Measurements from ENCODE around the gene TBL3. TPM values are rescaled to one million over a fixed set of nuclear protein-coding genes. Genes with fewer than 3 reads are reported as not detected.
A peak's percentile ranks its signal among the peaks of the same experiment; 100 is the strongest.

Gene TBL3
- total RNA-seq, 1 donor from 2014 or later, result 30.8 TPM

DNA sequence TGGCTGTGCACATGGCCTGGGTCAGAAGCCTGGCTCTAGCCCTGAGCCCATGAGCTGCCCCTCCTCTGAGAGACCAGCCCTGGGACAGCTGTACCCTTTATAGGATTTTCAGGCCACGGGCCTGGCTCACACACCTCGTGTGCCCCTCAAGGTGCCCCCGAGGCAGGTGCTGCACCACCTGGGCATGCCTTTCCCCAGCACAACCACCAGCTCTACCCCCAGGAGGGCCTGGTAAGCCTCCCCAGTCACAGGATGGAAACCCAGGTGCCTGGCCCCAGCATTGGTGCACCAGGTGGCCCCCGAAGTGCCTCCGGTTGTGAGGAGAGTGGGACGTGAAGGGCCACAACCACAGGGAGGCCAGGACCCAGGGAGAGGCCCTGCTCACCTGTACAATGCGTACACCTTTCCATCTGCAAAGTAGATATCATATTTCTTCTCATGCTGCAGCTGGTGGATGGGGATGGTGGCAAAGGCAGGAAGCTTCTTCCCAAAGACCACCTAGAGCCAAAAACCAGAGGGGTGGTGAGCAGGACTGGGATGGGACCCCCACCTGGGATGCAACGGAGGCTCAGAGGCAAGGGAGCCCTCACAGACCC, 31.5 kb downstream of the TBL3 start:
- H3K9me3 Mint-ChIP-seq (ENCODE audit: low read depth), result no peaks in the 10 kb centered on the region
- no peak overlapping the region for H3K27ac Mint-ChIP-seq
- no peak for DNase-seq (ENCODE audit: low spot score, unreplicated experiment)
- peaks cover 4% of the 10 kb centered on the region for H3K36me3 Mint-ChIP-seq (ENCODE audit: insufficient read depth)
- TF ChIP-seq CTCF (IDR thresholded peaks at IDR 0.05; ENCODE audit: unreplicated experiment), result no peak
- peaks cover 11% of the 10 kb centered on the region for H3K4me1 Mint-ChIP-seq (ENCODE audit: low read depth)
- H3K27me3 Mint-ChIP-seq, result no peaks in the 10 kb centered on the region
- no peak overlapping the region for H3K4me3 Mint-ChIP-seq (ENCODE audit: low read depth)

DNA sequence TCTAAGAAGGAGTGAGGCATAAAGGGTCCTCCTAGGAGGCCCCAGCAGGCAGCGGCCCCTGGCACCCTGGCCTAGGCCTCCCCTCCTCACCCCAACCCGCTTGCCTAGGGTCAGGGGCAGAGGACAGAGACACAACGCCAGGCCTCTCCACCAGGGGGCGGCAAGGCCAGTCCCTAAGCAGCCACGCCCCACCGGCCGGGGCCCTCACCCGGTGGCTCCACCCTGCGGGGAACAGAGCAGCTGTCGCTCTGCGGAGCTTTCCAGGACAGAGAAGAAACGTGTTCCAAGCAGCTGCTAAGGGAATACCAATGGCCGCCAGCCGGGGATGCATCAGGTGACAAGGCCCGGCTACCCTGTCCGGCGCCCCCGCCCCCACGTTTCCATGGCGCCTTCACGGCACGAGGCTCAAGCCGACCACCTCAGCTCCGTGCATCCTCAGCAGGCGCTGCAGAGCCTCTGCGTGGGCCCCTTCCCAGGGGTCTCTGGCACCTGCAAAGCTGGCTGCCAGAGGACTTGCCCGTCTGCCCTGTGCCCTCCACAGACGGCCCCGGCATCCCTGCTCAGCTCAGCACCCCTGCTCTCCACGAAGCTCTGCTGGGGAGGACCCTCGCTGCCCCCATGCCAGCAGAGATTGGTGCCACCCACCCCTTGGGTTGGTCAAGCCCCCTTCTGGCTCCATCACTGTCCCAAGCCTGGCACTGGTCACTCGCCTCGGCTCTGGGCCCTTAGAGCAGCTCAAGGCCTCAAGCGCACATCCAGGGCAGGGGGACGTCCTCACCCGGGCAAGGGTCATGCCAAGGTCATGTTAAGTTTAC, 32.2 kb downstream of the TBL3 start:
- H3K4me3 Mint-ChIP-seq (ENCODE audit: low read depth), result no peak overlapping the region
- peaks cover 17% of the 10 kb centered on the region for H3K4me1 Mint-ChIP-seq (ENCODE audit: low read depth)
- H3K36me3 Mint-ChIP-seq (ENCODE audit: insufficient read depth), result peaks cover 4% of the 10 kb centered on the region
- H3K27ac Mint-ChIP-seq, result no peak overlapping the region
- no peaks in the 10 kb centered on the region for H3K9me3 Mint-ChIP-seq (ENCODE audit: low read depth)
- TF ChIP-seq CTCF (IDR thresholded peaks at IDR 0.05; ENCODE audit: unreplicated experiment), result peak; percentile 97
- H3K27me3 Mint-ChIP-seq, result no peaks in the 10 kb centered on the region
- peak; percentile 93 for DNase-seq (ENCODE audit: low spot score, unreplicated experiment)

DNA sequence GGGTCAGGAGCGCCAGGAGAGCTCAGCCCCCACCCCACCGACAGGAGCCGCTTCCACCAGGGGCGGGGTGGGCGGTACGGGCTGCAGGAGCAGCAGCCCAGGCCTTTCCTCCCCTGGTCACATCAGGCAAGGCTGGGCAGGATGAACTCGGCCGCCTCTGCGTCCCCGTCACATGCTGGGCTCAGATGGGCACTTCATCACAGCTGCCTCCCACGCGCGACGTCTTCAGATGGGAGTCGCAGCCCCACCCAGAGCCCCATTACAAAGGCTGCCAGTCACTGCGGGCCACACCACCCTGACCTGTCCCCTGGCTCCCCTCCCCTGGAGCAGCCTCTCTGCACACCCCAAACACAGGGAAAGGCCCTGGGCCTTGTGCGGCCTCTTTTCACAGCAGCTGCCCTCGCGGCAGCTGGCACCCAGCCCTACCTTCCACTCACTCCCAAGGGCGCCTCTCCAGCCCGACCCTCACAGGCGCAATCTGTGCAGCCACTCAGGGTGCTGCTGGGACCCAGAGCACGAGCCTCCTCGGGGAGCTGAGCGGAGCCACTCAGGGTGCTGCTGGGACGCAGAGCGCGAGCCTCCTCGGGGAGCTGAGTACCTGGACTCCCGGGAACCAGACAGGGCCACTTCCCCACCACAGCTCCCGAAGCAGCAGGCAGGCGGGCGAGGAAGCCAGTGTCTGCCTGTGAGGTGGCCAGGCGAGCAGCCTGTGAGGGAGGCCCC, 33.1 kb downstream of the TBL3 start:
- Mint-ChIP-seq H3K27ac (no peak overlapping the region), H3K27me3 (no peaks in the 10 kb centered on the region), H3K36me3 (ENCODE audit: insufficient read depth) (peaks cover 4% of the 10 kb centered on the region), H3K4me3 (ENCODE audit: low read depth) (no peak overlapping the region), H3K9me3 (ENCODE audit: low read depth) (no peaks in the 10 kb centered on the region), H3K4me1 (ENCODE audit: low read depth) (peaks cover 17% of the 10 kb centered on the region)
- DNase-seq (ENCODE audit: low spot score, unreplicated experiment), result no peak
- TF ChIP-seq CTCF (IDR thresholded peaks at IDR 0.05; ENCODE audit: unreplicated experiment), result no peak

DNA sequence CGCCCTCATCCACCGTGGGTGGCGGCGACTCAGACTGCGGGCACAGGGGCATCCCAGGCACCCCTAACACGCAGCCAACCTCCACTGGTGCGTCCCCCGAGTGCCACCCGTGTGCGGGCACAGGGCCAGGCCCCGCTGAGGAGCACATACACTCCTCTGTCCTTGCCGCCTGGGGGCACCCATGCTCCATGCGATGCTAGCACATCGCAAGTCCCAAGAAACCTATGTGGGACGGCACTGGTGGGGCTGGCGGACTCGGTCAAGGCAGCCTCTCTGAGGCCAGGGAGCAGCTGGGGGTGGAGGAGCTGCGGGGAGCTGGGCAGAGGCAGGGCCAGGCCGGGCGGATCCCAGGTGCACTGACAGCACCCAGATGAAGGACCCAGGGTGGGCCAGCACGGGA, 33.8 kb downstream of the TBL3 start:
- Mint-ChIP-seq H3K27ac (no peak overlapping the region), H3K9me3 (ENCODE audit: low read depth) (no peaks in the 10 kb centered on the region), H3K4me1 (ENCODE audit: low read depth) (peaks cover 21% of the 10 kb centered on the region), H3K36me3 (ENCODE audit: insufficient read depth) (peaks cover 4% of the 10 kb centered on the region), H3K27me3 (no peaks in the 10 kb centered on the region), H3K4me3 (ENCODE audit: low read depth) (no peak overlapping the region)
- no peak for DNase-seq (ENCODE audit: low spot score, unreplicated experiment)
- no peak for TF ChIP-seq CTCF (IDR thresholded peaks at IDR 0.05; ENCODE audit: unreplicated experiment)

- TF ChIP-seq CTCF (IDR thresholded peaks at IDR 0.05; ENCODE audit: unreplicated experiment), result no peak
- peaks cover 2% of the 10 kb centered on the region for H3K36me3 Mint-ChIP-seq (ENCODE audit: insufficient read depth)
- H3K4me3 Mint-ChIP-seq (ENCODE audit: low read depth), result peak overlapping the region; percentile 29
- peaks cover 21% of the 10 kb centered on the region for H3K4me1 Mint-ChIP-seq (ENCODE audit: low read depth)
- H3K9me3 Mint-ChIP-seq (ENCODE audit: low read depth), result no peaks in the 10 kb centered on the region
- no peaks in the 10 kb centered on the region for H3K27me3 Mint-ChIP-seq
- H3K27ac Mint-ChIP-seq, result no peak overlapping the region
- DNase-seq (ENCODE audit: low spot score, unreplicated experiment), result no peak
These were observed 34.5 kb downstream of the TBL3 start for GRCh38 chr16:2006317-2006716.

Measured in progenitor cell of endocrine pancreas (in vitro differentiated cells).